ENCODE measurements around the gene CD68.
A peak's percentile ranks its signal among the peaks of the same experiment; 100 is the strongest.

The CD68 gene

DNA sequence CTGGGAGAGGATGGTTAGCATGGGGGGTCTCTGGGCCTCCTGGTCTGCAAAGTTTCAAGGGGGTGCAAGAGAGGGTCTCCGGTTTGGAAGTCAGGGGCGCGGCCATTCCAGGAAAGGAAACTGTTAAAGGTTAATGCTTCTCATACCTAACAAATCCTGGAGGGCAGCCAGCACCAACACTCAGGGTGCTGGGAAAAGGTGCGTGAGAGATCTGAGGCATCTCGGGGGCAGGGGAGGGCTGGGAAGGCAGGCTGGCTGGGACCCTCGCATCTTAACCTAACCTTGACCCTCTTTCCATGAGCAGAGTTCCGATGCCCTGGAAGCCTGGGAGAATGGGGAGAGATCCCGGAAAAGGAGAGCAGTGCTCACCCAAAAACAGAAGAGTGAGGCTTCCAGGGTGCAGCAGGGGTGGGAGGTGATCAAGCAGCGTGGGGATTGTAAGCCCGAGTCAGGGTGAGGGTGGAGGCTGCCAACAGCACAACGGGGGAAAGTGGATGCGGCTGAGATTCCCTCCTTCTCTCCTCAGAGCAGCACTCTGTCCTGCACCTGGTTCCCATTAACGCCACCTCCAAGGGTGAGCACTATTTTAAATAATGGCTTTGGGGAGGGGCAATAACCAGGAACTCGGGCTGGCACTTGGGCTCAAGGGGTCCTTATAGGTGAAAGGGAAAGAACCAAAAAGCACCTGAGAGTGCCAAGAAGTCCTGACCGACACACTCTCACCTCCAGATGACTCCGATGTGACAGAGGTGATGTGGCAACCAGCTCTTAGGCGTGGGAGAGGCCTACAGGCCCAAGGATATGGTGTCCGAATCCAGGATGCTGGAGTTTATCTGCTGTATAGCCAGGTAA, 19.9 kb upstream of the CD68 start:
- peak in 1 of 51 donors; percentile 24 for DNase-seq

DNA sequence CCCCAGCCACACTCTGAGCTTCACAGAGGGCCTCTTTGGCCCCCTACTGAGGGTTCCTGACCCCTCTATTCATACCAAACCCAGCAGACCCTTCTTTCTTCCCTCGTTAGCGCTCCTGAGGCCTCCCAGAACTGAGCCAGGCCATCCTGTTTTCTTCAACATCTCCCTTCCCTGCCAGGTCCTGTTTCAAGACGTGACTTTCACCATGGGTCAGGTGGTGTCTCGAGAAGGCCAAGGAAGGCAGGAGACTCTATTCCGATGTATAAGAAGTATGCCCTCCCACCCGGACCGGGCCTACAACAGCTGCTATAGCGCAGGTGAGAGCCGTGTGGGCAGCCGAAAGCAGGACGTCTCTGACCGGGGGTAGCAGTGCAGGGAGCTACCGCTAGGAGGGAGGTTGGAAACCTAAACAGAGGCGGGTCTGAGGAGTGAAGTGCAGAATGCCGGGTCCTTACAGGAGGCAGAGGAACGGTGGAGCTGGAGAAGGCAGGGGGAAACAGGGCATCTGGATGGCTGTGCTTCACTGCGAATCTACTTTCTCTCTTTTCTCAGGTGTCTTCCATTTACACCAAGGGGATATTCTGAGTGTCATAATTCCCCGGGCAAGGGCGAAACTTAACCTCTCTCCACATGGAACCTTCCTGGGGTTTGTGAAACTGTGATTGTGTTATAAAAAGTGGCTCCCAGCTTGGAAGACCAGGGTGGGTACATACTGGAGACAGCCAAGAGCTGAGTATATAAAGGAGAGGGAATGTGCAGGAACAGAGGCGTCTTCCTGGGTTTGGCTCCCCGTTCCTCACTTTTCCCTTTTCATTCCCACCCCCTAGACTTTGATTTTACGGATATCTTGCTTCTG, 19.0 kb upstream of the CD68 start:
- DNase-seq, result peak in 10 of 51 donors; percentile 9 to 68 (median 28)

DNA sequence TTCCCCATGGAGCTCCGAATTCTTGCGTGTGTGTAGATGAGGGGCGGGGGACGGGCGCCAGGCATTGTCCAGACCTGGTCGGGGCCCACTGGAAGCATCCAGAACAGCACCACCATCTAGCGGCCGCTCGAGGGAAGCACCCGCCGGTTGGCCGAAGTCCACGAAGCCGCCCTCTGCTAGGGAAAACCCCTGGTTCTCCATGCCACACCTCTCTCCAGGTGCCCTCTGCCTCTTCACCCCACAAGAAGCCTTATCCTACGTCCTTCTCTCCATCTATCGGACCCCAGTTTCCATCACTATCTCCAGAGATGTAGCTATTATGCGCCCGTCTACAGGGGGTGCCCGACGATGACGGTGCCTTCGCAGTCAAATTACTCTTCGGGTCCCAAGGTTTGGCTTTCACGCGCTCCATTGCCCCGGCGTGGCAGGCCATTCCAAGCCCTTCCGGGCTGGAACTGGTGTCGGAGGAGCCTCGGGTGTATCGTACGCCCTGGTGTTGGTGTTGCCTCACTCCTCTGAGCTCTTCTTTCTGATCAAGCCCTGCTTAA, 18.3 kb upstream of the CD68 start:
- peak in 46 of 51 donors; percentile 34 to 90 (median 78) for DNase-seq

DNA sequence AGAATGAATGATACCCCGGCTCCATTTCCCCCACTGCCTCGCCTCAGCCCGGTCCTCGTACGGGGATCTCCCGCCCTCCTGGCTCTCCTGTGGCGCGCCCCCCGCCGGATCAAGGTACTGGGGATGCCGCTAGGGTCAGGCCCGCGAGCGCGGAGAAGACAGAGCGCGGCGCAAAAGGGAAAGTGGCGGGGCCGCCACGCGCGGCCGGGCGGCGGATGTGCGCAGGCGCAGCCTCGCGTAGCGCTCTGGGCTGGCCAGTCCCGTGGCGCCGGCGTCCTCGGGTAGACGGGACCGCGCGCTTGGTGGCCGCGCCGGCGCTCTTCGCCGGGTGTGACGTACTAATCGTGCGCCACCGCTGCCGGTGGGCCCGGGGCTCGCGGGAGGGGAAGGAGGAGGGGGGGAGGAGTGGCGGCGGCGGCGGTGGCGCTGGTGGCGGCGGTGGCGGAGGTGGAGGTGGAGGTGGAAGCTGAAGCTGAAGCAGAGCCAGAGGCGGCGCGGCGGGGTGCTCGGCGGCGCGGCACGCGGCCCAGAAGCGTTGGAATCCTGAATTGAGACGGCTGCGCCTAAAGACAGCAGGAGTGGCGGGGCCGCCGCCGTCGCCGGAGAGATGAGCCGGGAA, 17.7 kb upstream of the CD68 start, which contains the start of gene SENP3:
Gene SENP3, plus strand, starts transcription at position 331 of the 619 bp plus-strand sequence. CDS start 1,158 bp downstream, outside the sequence.
- peak in 49 of 51 donors; percentile 53 to 93 (median 83) for DNase-seq

DNA sequence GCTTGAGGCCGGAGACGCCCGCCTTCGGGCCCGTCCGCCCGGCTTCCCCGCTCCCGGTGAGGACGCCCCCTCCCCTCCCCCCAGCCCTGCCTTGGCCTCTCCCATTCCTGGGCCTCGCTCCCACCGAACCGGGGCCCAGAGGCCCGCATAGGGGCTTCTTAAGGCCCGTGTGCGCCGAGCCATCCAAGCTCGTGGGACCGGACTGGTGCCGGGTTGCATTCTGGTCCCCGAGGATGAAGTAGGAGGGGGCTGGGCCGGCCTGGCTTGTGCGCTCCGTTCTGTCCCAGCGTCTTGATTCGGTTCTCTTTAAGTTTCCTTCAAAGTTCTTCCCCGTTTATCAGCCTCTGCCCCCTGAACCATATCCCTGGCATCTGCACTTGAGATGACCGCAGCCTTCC, 17.2 kb upstream of the CD68 start:
- DNase-seq, result no peak

DNA sequence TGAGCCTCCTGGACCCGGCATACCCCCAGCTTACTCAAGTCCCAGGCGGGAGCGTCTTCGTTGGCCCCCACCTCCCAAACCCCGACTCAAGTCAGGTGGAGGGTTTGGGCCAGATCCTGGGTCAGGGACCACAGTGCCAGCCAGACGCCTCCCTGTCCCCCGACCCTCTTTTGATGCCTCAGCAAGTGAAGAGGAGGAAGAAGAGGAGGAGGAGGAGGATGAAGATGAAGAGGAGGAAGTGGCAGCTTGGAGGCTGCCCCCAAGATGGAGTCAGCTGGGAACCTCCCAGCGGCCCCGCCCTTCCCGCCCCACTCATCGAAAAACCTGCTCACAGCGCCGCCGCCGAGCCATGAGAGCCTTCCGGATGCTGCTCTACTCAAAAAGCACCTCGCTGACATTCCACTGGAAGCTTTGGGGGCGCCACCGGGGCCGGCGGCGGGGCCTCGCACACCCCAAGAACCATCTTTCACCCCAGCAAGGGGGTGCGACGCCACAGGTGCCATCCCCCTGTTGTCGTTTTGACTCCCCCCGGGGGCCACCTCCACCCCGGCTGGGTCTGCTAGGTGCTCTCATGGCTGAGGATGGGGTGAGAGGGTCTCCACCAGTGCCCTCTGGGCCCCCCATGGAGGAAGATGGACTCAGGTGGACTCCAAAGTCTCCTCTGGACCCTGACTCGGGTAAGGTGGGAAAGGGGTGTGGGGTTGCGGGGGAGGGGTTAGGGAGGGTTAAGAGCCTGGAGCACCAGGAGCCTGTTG, 16.1 kb upstream of the CD68 start:
- DNase-seq, result no peak

DNA sequence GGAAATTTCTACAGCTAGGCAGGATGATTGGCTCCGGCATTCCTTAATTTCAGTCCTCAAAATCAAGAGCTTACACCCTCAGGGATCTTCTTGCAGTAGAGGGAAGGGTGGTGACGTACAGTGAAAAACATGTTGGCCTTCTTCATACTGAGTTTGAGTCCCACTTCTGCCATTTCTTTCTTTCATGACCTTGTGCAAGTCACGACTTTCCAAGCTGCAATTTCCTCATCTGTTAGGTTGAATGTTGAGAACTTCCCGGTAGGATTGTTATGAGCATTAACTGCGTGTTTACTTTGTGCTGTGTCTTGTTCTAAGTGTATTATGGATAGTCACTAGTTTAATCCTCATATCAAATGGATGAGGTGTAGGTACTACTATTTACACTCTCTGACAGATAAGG, 9.9 kb upstream of the CD68 start:
- no peak for DNase-seq

DNA sequence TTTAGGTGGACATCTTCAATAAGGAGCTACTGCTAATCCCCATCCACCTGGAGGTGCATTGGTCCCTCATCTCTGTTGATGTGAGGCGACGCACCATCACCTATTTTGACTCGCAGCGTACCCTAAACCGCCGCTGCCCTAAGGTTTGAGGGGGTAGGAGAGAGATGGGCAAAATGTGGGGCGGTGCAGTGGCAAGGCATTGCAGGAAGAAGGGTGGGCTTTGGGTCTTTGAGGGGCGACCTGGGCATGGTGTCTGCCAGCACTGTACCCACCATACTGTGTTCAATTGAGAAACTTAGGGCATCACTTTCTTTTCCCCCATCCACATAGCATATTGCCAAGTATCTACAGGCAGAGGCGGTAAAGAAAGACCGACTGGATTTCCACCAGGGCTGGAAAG, 9.1 kb upstream of the CD68 start:
- DNase-seq, result no peak

DNA sequence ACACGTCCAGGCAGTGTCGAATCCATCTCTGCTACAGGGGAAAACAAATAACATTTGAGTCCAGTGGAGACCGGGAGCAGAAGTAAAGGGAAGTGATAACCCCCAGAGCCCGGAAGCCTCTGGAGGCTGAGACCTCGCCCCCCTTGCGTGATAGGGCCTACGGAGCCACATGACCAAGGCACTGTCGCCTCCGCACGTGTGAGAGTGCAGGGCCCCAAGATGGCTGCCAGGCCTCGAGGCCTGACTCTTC, 7.2 kb upstream of the CD68 start:
- DNase-seq, result no peak

DNA sequence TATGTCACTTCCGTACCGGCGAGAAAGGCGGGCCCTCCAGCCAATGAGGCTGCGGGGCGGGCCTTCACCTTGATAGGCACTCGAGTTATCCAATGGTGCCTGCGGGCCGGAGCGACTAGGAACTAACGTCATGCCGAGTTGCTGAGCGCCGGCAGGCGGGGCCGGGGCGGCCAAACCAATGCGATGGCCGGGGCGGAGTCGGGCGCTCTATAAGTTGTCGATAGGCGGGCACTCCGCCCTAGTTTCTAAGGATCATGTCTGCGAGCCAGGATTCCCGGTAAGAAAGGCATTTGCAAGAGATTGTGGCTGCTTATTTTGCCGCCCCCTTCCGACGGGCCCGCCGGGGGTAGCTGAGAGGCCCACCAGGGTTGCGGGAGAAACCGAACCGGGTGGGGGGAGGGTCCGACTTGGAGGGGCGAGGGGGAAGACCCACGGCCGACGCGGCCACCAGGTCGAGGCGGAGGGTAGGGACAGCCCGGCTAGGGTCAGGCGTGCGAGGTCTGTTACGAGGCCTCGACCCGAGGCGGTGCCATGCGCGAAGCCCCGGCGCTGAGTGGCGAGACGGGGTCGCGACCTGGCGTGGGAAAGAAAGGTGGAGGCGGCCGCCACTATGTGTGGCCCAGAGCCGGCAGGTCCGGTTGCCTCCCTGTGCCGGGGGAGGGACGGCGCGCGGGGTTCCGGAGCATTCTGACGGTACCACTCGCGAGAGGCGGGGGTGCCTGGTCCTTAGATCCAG, 6.7 kb upstream of the CD68 start:
- peak; percentile 83 to 100 (median 99) for DNase-seq

DNA sequence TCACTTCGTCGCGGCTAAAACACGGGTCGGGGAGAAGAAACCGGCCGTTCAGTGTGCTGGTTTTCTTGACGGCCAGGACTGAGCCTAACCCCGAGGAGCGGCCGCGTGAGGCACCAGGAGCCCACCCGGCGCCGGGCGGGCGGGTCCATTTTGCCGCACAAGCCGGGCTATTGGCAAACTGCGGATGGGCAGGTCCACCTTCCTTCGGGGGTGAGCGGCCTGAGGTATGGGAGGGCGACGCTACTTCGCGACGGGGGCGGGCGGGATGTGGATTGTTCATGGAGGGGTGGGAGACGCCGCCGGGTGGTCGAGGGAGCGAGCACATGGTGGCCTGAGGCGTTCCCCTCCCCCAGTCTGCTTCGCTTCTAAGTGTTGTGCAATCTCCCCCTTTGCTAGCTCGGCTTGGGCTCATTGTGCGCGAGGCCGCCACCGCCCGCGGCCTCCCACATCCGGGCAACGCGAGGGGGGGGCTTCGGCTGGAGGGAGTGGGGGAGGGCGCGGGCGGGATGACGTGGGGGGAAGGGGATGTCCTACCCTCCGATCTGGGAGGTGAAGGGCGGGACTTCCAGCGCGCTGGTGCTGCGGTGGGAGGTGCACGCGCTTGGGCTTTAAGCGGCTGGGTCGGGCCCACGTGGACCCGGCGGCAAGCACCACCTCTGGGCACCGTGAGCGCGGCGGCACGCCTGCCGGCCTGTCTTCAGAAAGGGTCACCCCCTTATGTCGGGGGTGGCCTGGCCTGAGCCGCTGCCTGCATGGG, 5.9 kb upstream of the CD68 start:
- DNase-seq, result peak in 48 of 51 donors; percentile 52 to 93 (median 82)

DNA sequence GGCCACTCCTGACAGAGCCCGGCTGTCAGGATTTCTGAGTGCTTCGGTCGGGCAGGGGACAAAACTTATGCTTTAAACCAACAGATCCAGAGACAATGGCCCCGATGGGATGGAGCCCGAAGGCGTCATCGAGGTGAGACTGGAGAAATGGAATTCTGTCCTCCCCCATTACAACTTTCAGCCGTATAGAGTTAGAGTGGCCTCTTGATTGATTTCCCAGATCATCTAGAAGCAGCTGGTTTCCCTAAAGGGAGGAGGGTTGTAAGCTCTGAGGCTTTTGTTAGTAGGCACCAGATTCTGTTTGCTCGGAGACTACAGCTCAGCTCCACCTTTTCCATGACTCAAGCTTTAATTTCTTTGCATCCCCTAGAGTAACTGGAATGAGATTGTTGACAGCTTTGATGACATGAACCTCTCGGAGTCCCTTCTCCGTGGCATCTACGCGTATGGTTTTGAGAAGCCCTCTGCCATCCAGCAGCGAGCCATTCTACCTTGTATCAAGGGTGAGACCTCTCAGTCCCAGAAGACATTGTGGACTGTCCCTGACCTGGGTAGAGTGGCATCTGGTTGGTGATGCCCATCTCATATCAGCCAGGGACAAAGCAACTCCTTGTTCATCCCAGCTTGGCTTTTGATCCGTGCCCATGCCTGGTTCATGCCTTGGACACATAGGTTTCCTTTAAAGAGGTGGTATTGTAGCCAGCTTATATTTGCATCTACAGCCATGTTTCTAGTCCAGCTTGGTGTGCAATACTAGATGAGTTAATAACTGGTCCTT, 5.1 kb upstream of the CD68 start:
- no peak for DNase-seq

DNA sequence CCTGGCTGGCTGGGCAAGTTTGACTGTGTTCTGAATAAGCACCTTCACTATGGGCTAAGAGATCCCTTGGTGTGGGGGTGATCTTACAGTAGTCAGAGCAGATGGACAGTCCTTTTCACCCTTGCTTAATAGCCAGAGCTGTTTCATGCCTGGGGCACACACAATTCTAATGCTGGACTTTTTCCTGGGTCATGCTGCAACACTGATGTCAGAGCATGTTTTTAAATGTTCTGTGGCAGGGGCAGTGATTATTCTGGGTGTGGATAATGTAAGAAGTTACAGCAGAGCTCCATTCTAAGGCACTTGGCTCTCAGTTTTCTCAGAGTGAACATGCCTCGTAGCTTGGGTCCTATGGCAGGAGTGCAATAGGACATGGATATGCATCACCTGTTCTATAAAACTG, 4.0 kb upstream of the CD68 start:
- no peak for DNase-seq

DNA sequence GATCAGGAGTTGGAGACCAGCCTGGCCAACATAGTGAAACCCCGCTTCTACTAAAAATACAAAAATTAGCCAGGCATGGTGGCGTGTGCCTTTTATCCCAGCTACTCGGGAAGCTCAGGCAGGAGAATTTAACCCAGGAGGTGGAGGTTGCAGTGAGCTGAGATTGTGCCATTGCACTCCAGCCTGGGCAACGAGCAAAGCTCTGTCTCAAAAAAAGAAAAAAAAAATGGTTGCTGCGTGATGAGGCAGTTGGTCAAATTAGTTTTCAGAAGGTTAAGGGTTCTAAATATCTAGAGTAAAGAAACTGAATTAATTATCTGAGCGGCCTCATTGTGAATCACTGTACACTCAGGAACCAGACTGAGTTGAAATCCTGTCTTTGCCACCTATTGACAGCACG, 3.5 kb upstream of the CD68 start:
- no peak for DNase-seq

DNA sequence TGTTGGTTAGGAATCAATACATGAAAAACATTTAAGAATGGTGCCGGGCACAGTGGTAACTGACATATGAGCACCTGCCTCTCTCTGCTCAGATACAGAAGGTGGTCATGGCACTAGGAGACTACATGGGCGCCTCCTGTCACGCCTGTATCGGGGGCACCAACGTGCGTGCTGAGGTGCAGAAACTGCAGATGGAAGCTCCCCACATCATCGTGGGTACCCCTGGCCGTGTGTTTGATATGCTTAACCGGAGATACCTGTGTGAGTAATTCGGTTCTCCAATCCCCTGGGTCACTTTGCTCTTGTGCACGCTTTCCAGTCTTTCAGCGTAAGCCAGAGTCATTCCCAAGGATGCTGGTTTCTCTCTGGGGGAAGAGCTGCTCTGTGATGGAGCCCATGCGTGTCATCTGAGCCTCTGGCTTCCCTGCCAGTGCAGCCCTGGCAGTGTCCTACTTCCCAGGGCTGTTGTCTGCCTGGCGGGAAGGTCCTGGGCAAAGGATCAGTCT, 3.0 kb upstream of the CD68 start:
- DNase-seq, result peak in 1 of 51 donors; percentile 12

DNA sequence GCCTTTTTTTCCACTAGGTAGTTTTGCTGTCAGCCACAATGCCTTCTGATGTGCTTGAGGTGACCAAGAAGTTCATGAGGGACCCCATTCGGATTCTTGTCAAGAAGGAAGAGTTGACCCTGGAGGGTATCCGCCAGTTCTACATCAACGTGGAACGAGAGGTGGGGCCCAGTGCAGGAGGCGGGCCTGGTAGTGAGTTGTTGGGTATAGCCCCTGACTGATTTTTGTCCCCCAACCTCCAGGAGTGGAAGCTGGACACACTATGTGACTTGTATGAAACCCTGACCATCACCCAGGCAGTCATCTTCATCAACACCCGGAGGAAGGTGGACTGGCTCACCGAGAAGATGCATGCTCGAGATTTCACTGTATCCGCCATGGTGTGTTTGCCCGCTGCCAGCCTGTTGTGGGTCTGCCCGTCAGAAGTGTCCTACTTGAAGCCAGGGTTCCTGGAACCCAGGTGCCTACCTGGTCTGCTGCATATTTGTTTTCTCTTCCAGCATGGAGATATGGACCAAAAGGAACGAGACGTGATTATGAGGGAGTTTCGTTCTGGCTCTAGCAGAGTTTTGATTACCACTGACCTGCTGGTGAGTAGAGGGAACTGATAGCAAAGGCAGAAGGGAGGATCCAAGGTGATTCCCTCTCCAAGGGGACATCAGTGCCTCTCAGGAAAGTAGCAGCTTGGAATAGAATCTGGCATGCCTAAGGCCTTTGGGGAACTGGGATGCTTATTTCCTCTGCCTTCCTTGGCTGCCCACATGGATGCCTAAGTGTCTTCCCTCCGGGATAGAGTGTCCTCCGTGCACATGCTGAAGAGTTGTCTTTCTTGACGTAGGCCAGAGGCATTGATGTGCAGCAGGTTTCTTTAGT, 1.9 kb upstream of the CD68 start:
- DNase-seq, result no peak

DNA sequence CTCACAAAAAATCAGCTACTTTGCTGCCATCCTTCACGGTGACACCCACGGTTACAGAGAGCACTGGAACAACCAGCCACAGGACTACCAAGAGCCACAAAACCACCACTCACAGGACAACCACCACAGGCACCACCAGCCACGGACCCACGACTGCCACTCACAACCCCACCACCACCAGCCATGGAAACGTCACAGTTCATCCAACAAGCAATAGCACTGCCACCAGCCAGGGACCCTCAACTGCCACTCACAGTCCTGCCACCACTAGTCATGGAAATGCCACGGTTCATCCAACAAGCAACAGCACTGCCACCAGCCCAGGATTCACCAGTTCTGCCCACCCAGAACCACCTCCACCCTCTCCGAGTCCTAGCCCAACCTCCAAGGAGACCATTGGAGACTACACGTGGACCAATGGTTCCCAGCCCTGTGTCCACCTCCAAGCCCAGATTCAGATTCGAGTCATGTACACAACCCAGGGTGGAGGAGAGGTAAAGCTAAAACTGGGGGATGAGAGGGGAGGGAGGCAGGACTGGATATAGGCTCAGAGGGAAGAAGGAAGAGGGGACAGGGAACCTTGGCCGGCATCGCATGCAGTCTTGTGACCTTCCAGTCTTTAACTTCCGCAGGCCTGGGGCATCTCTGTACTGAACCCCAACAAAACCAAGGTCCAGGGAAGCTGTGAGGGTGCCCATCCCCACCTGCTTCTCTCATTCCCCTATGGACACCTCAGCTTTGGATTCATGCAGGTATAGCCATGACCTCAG, 581 bp downstream of the CD68 start:
- DNase-seq, result peak in 1 of 51 donors; percentile 7

Data from hypothalamus (tissue), 51 donors.